Measurements from ENCODE around the gene ROR2.

DNA sequence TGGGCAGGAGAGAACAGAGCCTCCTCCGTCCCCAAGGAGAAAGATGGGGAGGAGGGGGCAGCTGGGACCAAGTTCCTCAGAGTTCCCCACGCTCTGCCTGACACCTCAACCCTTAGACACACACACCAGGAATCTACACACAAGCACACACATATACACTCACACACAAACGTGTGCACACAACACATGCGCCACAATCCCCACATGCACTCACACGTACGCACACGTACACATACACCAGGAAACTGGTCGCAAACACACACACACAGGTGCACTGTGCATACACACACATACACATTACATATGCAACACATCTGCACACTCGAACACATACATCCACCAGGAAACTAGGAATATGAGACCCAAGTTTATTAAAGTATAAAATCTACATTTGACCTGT, 50.4 kb downstream of the ROR2 start:
- TF ChIP-seq YY1 (IDR thresholded peaks at IDR 0.05; ENCODE audit: low read depth, low read length) (no peak), POLR2A (IDR thresholded peaks at IDR 0.05; ENCODE audit: control extremely low read depth in 1 of 2, low read depth in 2 of 2, low read length in 2 of 2) (no peak), SIN3A (conservative IDR thresholded peaks at IDR 0.05 in 1 of 2, IDR thresholded peaks at IDR 0.05 in 1 of 2; ENCODE audit: low read depth in 1 of 2, low read length in 2 of 2) (no peak), EZH2 (IDR thresholded peaks at IDR 0.05; ENCODE audit: low read depth, low read length, severe bottlenecking) (no peak), HDAC6 (IDR thresholded peaks at IDR 0.05; ENCODE audit: low read depth, low read length) (no peak), EGR1 (IDR thresholded peaks at IDR 0.05; ENCODE audit: borderline replicate concordance, low read depth, low read length) (no peak), CHD2 (IDR thresholded peaks at IDR 0.05; ENCODE audit: low read length) (no peak), TEAD4 (IDR thresholded peaks at IDR 0.05; ENCODE audit: low read depth, low read length) (no peak), KDM4A (IDR thresholded peaks at IDR 0.05; ENCODE audit: low read depth, low read length, severe bottlenecking) (no peak), RFX5 (IDR thresholded peaks at IDR 0.05; ENCODE audit: borderline replicate concordance, low read depth, low read length) (no peak), BCL11A (IDR thresholded peaks at IDR 0.05; ENCODE audit: low read depth in 2 of 2, low read length in 2 of 2) (no peak)
- TF ChIP-seq, protein P1, sequence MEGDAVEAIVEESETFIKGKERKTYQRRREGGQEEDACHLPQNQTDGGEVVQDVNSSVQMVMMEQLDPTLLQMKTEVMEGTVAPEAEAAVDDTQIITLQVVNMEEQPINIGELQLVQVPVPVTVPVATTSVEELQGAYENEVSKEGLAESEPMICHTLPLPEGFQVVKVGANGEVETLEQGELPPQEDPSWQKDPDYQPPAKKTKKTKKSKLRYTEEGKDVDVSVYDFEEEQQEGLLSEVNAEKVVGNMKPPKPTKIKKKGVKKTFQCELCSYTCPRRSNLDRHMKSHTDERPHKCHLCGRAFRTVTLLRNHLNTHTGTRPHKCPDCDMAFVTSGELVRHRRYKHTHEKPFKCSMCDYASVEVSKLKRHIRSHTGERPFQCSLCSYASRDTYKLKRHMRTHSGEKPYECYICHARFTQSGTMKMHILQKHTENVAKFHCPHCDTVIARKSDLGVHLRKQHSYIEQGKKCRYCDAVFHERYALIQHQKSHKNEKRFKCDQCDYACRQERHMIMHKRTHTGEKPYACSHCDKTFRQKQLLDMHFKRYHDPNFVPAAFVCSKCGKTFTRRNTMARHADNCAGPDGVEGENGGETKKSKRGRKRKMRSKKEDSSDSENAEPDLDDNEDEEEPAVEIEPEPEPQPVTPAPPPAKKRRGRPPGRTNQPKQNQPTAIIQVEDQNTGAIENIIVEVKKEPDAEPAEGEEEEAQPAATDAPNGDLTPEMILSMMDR (IDR thresholded peaks at IDR 0.05; ENCODE audit: control extremely low read depth in 1 of 3, insufficient read depth in 1 of 3, low read depth in 1 of 3, low read length in 3 of 3), result no peak
- TF ChIP-seq, protein P2, sequence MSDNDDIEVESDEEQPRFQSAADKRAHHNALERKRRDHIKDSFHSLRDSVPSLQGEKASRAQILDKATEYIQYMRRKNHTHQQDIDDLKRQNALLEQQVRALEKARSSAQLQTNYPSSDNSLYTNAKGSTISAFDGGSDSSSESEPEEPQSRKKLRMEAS (IDR thresholded peaks at IDR 0.05), result no peak

Data from H1 (cell line).